Aorta (tissue), 5 donors: Measurements from ENCODE around the gene FOXN1. TPM values are rescaled to one million over a fixed set of nuclear protein-coding genes. Genes with fewer than 3 reads are reported as not detected.
"Not testable (repeated sequence)": the region's sequence is repeated elsewhere in the genome, so short reads cannot be mapped to it uniquely, and the experiment has no call there.

Source experiments
- ATAC-seq: fragments of 200-7000 bp; cut with Tn5 transposase; one replicate; pipeline ENCODE4 v1.9.1; 2022; ENCODE audit warnings: moderate library complexity; ENCODE audit not compliant: low FRiP score
- DNase-seq, 2 donors: peaks; one replicate each; pipeline ENCODE4 v3.0.0-alpha.2; 2020
- H3K27ac ChIP-seq, 2 donors: one replicate each; pipeline ENCODE4 v1.5.1; 2013; ENCODE audit warnings: low read length in 2 of 2, mild to moderate bottlenecking in 2 of 2, moderate library complexity in 2 of 2, control low read depth in 1 of 2, inconsistent platforms in 1 of 2, low read depth in 1 of 2
- H3K27me3 ChIP-seq, 2 donors: one replicate each; pipeline ENCODE4 v1.6.1; 2013; ENCODE audit warnings: control low read depth in 1 of 2, low read length in 1 of 2, mild to moderate bottlenecking in 1 of 2, moderate library complexity in 1 of 2; ENCODE audit not compliant: insufficient read depth in 2 of 2, control insufficient read depth in 1 of 2
- H3K36me3 ChIP-seq, 2 donors: one replicate each; pipeline ENCODE4 v1.6.1; 2013; ENCODE audit warnings: control low read depth in 1 of 2, low read length in 1 of 2, mild to moderate bottlenecking in 1 of 2; ENCODE audit not compliant: insufficient read depth in 2 of 2, control insufficient read depth in 1 of 2
- H3K4me1 ChIP-seq, 2 donors: one replicate each; pipeline ENCODE4 v1.6.1; 2013; ENCODE audit warnings: low read length in 2 of 2, control low read depth in 1 of 2, mild to moderate bottlenecking in 1 of 2, moderate library complexity in 1 of 2; ENCODE audit not compliant: insufficient read depth in 2 of 2, control insufficient read depth in 1 of 2
- H3K4me3 ChIP-seq, 2 donors: one replicate each; pipeline ENCODE4 v1.5.1; 2013; ENCODE audit warnings: low read length in 2 of 2, control low read depth in 1 of 2, mild to moderate bottlenecking in 1 of 2
- H3K9me3 ChIP-seq: one replicate; pipeline ENCODE4 v1.6.1; 2013; ENCODE audit warnings: mild to moderate bottlenecking, low read length; ENCODE audit not compliant: control insufficient read depth
- WGBS, 2 donors: extraction: QIAGEN DNeasy Blood & Tissue Kit; methylation state at CpG; one replicate each; pipeline ENCODE4 v1.1.7; 2013; 5-methylcytosine and 5-hydroxymethylcytosine counted together
- intact Hi-C, 2 donors: fragments of 100-400 bp; cut with DNase I; formaldehyde crosslinking; loops; one replicate each; pipeline versions ENCODE4 v1.14.2 to v1.15.0; 2022
- polyA plus RNA-seq, 2 donors: library from polyadenylated mRNA; stranded (reverse); fragments of 200-250 nt; gene quantifications; one replicate each; pipeline ENCODE4 v1.2.3, GENCODE V29; 2013
- total RNA-seq, 2 donors: library from RNA; stranded (reverse); fragmentation: NEBNext Ultra II Directional; extraction: Animal tissue kit (Norgen Biotek cat#: 25700); gene quantifications; one replicate each; pipeline ENCODE4 v1.2.1, GENCODE V29; 2021
- donor health status: healthy with polysubstance abuse.
- donor health status: Bipolar disorder and iron deficiency.
- donor health status: DM: no; HTN: no; CAD: no.
- donor health status: DM: no; HTN: no; CAD: no.
- donor health status: DM: yes; HTN: yes; CAD: no.

The FOXN1 gene
- total and polyA plus RNA-seq, 4 donors: not detected

DNA sequence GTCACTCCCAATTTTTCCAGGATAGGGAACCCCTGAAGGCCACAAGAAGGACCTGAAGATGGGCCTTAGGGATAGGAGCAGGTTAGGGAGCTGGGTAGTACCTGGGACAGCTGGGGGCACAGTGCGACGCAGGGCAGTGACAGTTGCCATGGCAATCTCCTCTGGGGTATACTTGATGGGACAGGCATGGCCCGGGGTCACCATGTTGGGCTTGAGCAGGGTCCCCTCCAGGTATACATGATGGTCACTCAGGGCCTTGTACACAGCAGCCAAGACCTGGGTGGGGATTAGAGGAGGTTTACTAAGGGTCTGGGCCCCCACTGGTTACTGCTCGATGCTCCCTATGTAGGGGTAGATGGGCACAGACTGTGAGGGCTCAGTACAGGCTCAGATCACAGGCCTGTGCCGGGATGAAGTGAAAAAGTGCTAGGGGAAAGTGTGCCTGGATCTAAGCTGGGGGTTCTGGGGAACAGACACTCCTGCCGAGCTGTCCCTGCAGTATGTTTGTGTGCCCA, 67.9 kb downstream of the FOXN1 start:
- intact Hi-C loops: no loop called here
- DNase-seq (no peak), ATAC-seq (no peak)
- H3K4me1 ChIP-seq: peaks cover 0 to 2% of the 10 kb centered on the region in 2 donors
- H3K27me3 ChIP-seq: no peaks in the 10 kb centered on the region
- H3K4me3 ChIP-seq: no peak overlapping the region
- no peaks in the 10 kb centered on the region for H3K36me3 ChIP-seq
- H3K9me3 ChIP-seq: no peaks in the 10 kb centered on the region
- H3K27ac ChIP-seq: no peak overlapping the region
- WGBS, 2 donors: 94 to 96% methylated on average over 6 of the region's 6 CpGs

DNA sequence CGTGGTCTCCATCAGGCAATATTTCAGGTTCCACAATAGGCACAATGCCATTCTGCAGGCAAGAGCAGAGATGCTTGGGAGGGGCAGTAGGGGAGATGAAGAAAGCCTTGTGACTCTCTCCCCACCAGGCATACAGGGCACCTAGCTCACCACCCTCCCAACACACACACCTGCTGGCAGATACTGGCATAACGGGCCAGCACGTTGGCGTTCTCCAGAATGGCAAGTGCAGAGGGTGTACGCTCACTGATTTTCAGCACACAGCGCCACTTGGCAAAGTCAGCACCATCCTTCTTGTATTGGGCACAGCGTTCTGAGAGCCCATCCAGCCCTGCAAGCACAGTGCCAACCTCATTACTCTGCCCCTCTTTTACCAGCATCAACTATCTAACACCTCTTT, 68.4 kb downstream of the FOXN1 start:
- DNase-seq (no peak), ATAC-seq (no peak)
- H3K9me3 ChIP-seq: no peaks in the 10 kb centered on the region
- H3K4me3 ChIP-seq: no peak overlapping the region
- H3K4me1 ChIP-seq: peaks cover 0 to 2% of the 10 kb centered on the region in 2 donors
- H3K27me3 ChIP-seq: no peaks in the 10 kb centered on the region
- no peaks in the 10 kb centered on the region for H3K36me3 ChIP-seq
- no peak overlapping the region for H3K27ac ChIP-seq
- 94 to 95% methylated on average over 7 of the region's 7 CpGs for WGBS, 2 donors
- intact Hi-C loops: no loop called here

DNA sequence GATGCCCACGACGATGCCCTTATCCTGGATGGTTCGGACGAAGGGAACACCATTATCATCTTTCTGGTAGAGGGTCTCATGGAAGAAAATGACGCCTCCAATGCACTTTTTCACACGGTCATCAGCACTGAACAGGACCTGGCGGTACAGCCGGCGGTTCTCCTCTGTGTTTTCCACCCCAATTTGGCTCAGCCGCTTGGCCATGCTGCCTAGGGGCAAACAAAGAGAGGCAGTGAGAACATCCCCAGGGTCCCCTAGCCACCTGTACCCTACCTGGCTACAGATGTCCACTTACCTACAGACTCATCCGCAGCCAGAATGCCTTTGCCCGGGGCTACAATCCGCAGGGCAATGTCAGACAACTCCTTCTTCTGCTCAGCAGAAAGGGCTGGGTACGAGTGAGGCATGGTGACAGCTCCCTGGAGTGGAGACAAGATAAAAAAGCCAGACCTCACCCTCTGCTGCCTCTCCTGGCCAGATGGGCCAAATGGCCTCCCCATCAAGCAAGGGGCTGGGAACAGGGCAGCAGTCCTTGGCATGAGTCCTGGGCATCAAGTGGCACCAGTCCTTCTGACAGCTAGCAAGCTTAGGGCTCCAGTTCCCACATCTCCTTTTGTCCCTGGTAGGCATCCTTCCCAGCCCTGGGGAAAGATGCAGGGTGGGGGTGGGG, 69.1 kb downstream of the FOXN1 start:
- intact Hi-C loops: no loop called here
- ATAC-seq (no peak), DNase-seq (no peak)
- no peak overlapping the region for H3K27ac ChIP-seq
- H3K4me1 ChIP-seq: peaks cover 0 to 2% of the 10 kb centered on the region in 2 donors
- no peaks in the 10 kb centered on the region for H3K36me3 ChIP-seq
- WGBS, 2 donors: 96 to 97% methylated on average over 14 of the region's 14 CpGs
- no peaks in the 10 kb centered on the region for H3K27me3 ChIP-seq
- H3K9me3 ChIP-seq: no peaks in the 10 kb centered on the region
- H3K4me3 ChIP-seq: no peak overlapping the region

DNA sequence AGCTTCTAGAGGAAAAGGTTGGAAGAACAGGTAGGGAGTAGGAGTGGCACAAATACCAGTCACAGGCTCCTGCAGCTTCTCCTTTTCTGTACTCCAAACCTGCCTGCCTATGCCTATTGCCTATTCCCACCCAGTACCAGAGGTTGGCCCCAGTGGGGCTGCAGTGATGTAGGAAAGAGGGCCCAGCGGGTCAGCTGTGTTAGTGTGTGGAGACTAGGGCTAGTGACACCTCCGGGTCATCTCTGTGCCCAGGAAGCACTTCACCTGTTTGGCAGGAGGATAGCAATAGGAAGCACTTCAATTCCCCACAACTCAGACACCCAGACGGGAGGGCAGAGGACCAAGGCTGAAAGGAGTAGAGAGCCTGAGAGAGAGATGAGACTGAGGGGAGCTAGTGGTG, 69.9 kb downstream of the FOXN1 start:
- H3K36me3 ChIP-seq, H3K4me3 ChIP-seq, H3K4me1 ChIP-seq, H3K9me3 ChIP-seq, ATAC-seq, DNase-seq, H3K27ac ChIP-seq, intact Hi-C loops, H3K27me3 ChIP-seq: not testable (repeated sequence)
- 72 to 75% methylated on average over 3 of the region's 3 CpGs for WGBS, 2 donors

DNA sequence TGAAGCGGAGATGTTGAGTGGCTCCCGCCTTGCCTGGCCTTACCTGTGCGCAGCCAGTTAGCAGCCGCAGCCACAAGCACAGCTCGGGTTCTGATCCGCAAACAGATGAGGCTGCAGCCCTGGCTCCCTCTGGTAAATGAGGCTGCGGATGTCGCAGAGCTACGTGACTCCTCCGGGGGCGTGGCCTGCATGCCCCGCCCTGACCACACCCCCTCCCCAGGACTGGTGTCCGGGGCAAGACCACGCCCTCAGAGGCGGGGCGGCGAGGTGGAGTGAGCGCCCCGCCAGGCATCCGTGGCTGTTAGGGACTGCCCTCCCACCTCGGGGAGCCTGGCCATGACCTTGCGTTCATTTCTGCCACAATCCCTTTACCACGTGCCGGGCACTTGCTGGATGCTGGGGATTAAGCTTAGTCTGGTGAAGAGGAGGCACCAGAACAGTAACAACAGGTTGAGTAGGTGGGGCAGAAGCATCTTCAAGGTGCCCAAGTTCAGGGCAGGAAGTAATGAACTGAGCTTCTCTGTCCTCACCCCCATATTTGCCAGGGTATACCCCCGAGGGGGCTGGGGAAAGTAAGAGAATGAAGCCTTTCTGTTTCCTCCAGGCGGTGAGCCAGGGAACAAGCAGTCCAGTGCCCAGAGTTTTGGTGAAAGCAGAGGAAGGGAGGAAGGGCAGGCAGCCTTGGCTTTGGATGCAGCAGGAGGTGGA, 70.8 kb downstream of the FOXN1 start, which contains the start of gene ALDOC:
ALDOC (minus strand) TSS at position 138 of the 708 bp plus-strand sequence. CDS start 1,363 bp downstream, outside the sequence.
- intact Hi-C loops: no loop called here
- no peaks in the 10 kb centered on the region for H3K27me3 ChIP-seq
- WGBS, 2 donors: 7 to 12% methylated on average over 23 to 25 of the region's 26 CpGs
- no peak within 1 kb of the TSS for H3K27ac ChIP-seq
- no peaks in the 10 kb centered on the region for H3K36me3 ChIP-seq
- H3K4me3 ChIP-seq: no peak within 1 kb of the TSS
- peaks cover 0 to 2% of the 10 kb centered on the region in 2 donors for H3K4me1 ChIP-seq
- DNase-seq (peak; percentile 98 to 99), ATAC-seq (peak; percentile 97)
- no peaks in the 10 kb centered on the region for H3K9me3 ChIP-seq

DNA sequence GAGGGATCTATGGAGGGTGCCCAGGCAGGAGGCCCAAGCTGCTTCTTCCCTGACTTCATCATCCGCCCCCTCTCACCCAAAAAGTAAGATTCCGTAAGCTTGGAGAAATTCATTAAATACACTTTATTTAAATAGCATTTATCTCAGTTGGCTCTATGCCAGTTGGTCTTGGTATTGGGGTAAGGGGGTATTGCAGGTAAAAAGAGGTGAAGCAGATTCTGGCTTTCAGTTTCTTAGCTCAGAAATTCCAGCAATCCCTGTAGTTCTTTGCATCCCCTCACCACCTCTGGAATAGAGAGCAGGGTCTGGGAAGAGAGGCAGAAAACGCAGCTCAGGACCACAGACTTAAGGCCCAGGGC, 71.3 kb downstream of the FOXN1 start:
- intact Hi-C loops: no loop called here
- WGBS, 2 donors: 93% methylated on average over 3 of the region's 3 CpGs
- no peaks in the 10 kb centered on the region for H3K27me3 ChIP-seq
- H3K4me3 ChIP-seq: no peak overlapping the region
- peaks cover 0 to 2% of the 10 kb centered on the region in 2 donors for H3K4me1 ChIP-seq
- no peak overlapping the region for H3K27ac ChIP-seq
- no peak for ATAC-seq
- no peaks in the 10 kb centered on the region for H3K9me3 ChIP-seq
- no peak for DNase-seq
- no peaks in the 10 kb centered on the region for H3K36me3 ChIP-seq

DNA sequence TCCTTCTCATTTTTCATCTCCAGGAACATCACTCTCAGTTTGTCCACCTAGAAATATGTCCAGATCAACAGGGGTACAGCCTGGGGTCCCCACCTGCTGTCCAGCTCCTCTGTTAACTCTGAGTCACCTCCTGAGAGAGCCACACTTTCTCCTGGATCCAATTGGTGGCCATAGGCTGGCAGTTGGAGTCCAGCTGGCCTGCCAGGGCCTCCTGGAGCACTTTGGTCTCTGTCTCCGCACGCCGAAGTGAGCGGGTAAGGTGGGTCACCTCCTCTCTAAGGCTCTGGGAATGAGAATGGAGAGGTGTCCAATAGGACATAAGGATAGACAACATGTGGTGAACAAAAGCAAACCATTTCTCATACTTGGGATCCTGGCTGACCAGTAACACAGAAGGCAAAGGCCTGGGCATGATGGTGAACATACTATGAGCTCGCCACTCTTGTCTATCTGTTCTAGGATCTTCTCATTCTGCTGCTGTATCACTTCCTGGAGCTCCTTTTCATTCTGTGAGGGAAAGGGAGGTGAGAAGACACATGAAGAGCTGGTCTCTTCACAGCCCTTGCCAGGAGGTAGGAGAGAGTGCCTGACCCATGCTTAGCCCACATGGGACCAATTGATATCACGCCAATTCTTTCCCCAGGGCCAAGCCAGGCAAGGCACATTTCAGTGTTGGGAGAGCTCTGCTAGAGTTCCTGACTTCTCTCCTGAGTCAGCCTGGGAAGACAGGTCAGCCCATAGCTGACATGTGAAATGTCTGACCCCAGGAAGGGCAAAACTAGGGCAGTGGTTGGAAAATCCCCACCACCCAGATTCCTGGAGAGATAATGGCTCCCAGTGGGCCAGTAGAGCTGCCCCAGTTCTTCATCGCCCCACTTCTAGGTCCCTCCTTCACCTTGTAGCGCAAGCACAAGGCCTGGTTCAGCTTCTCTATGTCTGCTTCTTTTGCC, 72.4 kb downstream of the FOXN1 start:
- intact Hi-C loops: no loop called here
- ATAC-seq (no peak), DNase-seq (no peak)
- H3K27ac ChIP-seq: no peak overlapping the region
- H3K36me3 ChIP-seq: no peaks in the 10 kb centered on the region
- H3K9me3 ChIP-seq: no peaks in the 10 kb centered on the region
- no peaks in the 10 kb centered on the region for H3K27me3 ChIP-seq
- peaks cover 0 to 2% of the 10 kb centered on the region in 2 donors for H3K4me1 ChIP-seq
- H3K4me3 ChIP-seq: no peak overlapping the region
- 99% methylated on average over 8 of the region's 8 CpGs for WGBS, 2 donors

DNA sequence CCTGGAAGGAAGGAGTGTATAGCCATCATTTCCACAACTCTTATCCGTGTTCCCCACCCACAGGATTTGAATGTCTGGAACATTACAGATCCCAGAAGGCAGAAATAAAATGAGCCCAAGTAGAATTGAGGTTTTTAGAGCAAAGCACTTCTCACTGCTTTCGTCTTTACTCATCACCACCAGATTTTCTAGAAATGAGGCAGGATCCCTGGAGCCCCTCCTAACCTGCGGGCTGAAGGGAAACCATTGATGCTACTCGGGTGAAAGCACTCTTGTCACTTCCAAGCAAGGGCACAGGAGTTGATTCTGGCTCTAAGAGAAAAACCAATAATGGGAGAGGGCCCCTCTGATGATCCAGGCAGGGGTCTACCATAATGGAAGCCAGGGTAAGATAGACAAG, 73.4 kb downstream of the FOXN1 start:
- WGBS, 2 donors: 96 to 97% methylated on average over 4 of the region's 4 CpGs
- H3K27ac ChIP-seq: no peak overlapping the region
- H3K4me1 ChIP-seq: peaks cover 0 to 2% of the 10 kb centered on the region in 2 donors
- H3K27me3 ChIP-seq: no peaks in the 10 kb centered on the region
- ATAC-seq (no peak), DNase-seq (no peak)
- no peak overlapping the region for H3K4me3 ChIP-seq
- no peaks in the 10 kb centered on the region for H3K36me3 ChIP-seq
- intact Hi-C loops: no loop called here
- H3K9me3 ChIP-seq: no peaks in the 10 kb centered on the region
